Ishikawa (cell line): ENCODE data around the gene ADAD2.

Source experiments
- EGR1 ChIP-seq: IDR thresholded peaks from 2 replicates; pipeline ENCODE4 v1.6.1; 2012
- EP300 ChIP-seq: IDR thresholded peaks from 2 replicates; pipeline ENCODE4 v1.6.1; 2012; ENCODE audit warnings: borderline replicate concordance
- FOXM1 ChIP-seq: IDR thresholded peaks from 2 replicates; pipeline ENCODE4 v1.6.1; 2012; ENCODE audit warnings: low read depth, borderline replicate concordance
- TAF1 ChIP-seq: IDR thresholded peaks from 2 replicates; pipeline ENCODE4 v1.6.1; 2012; ENCODE audit warnings: low read depth, mild to moderate bottlenecking
- TCF12 ChIP-seq: IDR thresholded peaks from 2 replicates; pipeline ENCODE4 v1.6.1; 2012; ENCODE audit warnings: low read depth
- YY1 ChIP-seq: IDR thresholded peaks from 2 replicates; pipeline ENCODE4 v1.6.1; 2012; ENCODE audit warnings: low read depth
- ZBTB7A ChIP-seq: IDR thresholded peaks from 2 replicates; pipeline ENCODE4 v1.6.1; 2012; ENCODE audit warnings: low read depth
- TF ChIP-seq, protein P1 (sequence below): IDR thresholded peaks from 2 replicates; pipeline ENCODE4 v1.6.1; 2012; ENCODE audit warnings: low read depth, mild to moderate bottlenecking
- TF ChIP-seq, protein P2 (sequence below): IDR thresholded peaks from 2 replicates; pipeline ENCODE4 v1.6.1; 2012

DNA sequence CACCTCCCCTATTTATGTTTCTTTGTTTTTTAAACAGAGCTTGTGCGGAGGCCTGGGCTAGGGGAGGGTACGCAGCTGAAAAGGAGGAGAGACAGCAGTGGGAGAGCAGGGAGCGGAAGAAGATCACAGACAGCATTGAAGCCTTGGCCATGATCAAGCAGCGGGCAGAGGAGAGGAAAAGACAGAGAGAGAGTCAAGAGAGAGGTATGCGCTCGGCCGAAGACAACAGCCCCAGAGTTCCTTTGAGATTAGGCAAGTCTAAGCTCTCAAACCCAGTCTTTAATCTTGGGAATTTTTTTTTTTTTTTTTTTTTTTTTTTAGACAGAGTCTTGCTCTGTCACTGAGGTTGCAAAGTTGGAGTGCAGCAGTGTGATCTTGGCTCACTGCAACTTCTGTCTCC is 25.2 kb upstream of the ADAD2 start:
- TF ChIP-seq YY1: no peak
- TF ChIP-seq, protein P1, sequence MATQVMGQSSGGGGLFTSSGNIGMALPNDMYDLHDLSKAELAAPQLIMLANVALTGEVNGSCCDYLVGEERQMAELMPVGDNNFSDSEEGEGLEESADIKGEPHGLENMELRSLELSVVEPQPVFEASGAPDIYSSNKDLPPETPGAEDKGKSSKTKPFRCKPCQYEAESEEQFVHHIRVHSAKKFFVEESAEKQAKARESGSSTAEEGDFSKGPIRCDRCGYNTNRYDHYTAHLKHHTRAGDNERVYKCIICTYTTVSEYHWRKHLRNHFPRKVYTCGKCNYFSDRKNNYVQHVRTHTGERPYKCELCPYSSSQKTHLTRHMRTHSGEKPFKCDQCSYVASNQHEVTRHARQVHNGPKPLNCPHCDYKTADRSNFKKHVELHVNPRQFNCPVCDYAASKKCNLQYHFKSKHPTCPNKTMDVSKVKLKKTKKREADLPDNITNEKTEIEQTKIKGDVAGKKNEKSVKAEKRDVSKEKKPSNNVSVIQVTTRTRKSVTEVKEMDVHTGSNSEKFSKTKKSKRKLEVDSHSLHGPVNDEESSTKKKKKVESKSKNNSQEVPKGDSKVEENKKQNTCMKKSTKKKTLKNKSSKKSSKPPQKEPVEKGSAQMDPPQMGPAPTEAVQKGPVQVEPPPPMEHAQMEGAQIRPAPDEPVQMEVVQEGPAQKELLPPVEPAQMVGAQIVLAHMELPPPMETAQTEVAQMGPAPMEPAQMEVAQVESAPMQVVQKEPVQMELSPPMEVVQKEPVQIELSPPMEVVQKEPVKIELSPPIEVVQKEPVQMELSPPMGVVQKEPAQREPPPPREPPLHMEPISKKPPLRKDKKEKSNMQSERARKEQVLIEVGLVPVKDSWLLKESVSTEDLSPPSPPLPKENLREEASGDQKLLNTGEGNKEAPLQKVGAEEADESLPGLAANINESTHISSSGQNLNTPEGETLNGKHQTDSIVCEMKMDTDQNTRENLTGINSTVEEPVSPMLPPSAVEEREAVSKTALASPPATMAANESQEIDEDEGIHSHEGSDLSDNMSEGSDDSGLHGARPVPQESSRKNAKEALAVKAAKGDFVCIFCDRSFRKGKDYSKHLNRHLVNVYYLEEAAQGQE: no peak
- TF ChIP-seq ZBTB7A: no peak
- TF ChIP-seq EP300: no peak
- TF ChIP-seq, protein P2, sequence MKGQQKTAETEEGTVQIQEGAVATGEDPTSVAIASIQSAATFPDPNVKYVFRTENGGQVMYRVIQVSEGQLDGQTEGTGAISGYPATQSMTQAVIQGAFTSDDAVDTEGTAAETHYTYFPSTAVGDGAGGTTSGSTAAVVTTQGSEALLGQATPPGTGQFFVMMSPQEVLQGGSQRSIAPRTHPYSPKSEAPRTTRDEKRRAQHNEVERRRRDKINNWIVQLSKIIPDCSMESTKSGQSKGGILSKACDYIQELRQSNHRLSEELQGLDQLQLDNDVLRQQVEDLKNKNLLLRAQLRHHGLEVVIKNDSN: no peak
- no peak for TF ChIP-seq EGR1
- no peak for TF ChIP-seq TAF1
- TF ChIP-seq TCF12: no peak
- TF ChIP-seq FOXM1: no peak
